ENCODE measurements around the gene FGD5.

GRCh38 chr3:14788644-14789043 is 30.1 kb upstream of the FGD5 start:
- TF ChIP-seq CTCF (IDR thresholded peaks at IDR 0.05; ENCODE audit: low read length) (no peak), EZH2 (IDR thresholded peaks at IDR 0.05; ENCODE audit: borderline replicate concordance, low read length) (no peak)
